ENCODE data around the gene RASL12. TPM values are rescaled to one million over a fixed set of nuclear protein-coding genes. Genes with fewer than 3 reads are reported as not detected.

RASL12 gene
- total and polyA plus RNA-seq, 2 of the 8 experiments (the other 6 are each of a cell fraction or from before 2014, with no cell fraction given), result 9.5 to 10.3 TPM

DNA sequence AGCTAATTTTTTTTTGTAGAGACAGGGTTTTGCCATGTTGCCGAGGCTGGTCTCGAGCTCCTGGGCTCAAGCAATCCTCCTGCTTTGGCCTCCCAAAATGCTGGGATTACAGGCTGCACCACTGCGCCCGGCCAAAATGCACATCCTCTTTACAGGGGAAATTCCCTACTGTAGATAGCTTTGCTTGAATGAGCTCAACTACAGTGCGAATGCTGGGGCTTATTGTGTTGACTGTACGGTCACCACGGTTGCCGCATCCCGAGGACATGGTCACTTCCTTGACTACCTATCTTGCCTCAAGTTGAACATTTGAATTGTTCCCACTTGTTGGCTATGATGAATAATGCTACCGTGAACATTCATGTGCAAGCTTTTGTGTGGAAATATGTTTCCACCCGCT lies 33.1 kb downstream of the RASL12 start:
- H3K9me3 ChIP-seq (ENCODE audit: insufficient read depth in 2 of 2, low read depth in 1 of 2, low read length in 1 of 2), result no peaks in the 10 kb centered on the region
- ChIA-PET POLR2A (ENCODE audit: partially characterized antibody) (interaction anchor here (2.3 kb wide), 1 partner anchor 270 kb away, joined by 7 read pairs; the partner anchor contains the start of gene RNU5B-1), CTCF (ENCODE audit: partially characterized antibody) (interaction anchor here (0.7 to 6.5 kb wide), 22 partner anchors 9 to 300 kb away, joined by 3 to 57 read pairs (median 10); partner anchors contain the start of genes KBTBD13, RASL12 and SLC51B)
- H2AK5ac ChIP-seq (ENCODE audit: low read depth, low read length), result no peak overlapping the region
- no peak overlapping the region for H3K4me2 ChIP-seq (ENCODE audit: insufficient read depth in 1 of 2, low read depth in 2 of 2, low read length in 2 of 2)
- H3K79me1 ChIP-seq (ENCODE audit: low read depth, low read length), result no peaks in the 10 kb centered on the region
- no peaks in the 10 kb centered on the region for H3K4me1 ChIP-seq (replicated peaks in 1 of 4; ENCODE audit: control insufficient read depth in 3 of 4, insufficient read depth in 4 of 4, low read length in 3 of 4)
- no peak overlapping the region for H2BK5ac ChIP-seq (ENCODE audit: low read depth, low read length)
- WGBS, 2 experiments (ENCODE audit: extremely low coverage in 1 of 2, insufficient coverage in 1 of 2, insufficient read length in 1 of 2, insufficient replicate concordance in 2 of 2, low coverage in 1 of 2, low lambda C conversion rate in 2 of 2, missing lambda C conversion rate in 1 of 2), result 95% methylated on average over 11 of the region's 11 CpGs; no CpG with 5 or more reads in 1 of the 2 experiments
- no peak overlapping the region for H2BK15ac ChIP-seq (ENCODE audit: low read length)
- no peak overlapping the region for H4K5ac ChIP-seq (ENCODE audit: insufficient read length, low read depth, low read length)
- no peak overlapping the region for H2BK120ac ChIP-seq (replicated peaks; ENCODE audit: low read depth, low read length)
- H2BK20ac ChIP-seq (ENCODE audit: low read length), result no peak overlapping the region
- no peak overlapping the region for H4K8ac ChIP-seq (ENCODE audit: extremely low read depth, insufficient read depth, low read length)
- H3K27me3 ChIP-seq (replicated peaks in 1 of 4; ENCODE audit: control insufficient read depth in 3 of 4, extremely low read depth in 1 of 4, insufficient read depth in 3 of 4, low read length in 3 of 4), result no peaks in the 10 kb centered on the region
- no peak for FAIRE-seq
- no peak overlapping the region for H2AFZ ChIP-seq (ENCODE audit: low read length)
- no peak overlapping the region for H3K23ac ChIP-seq (ENCODE audit: insufficient read length)
- peak in 1 of 2 experiments; percentile 19 for DNase-seq (ENCODE audit: low read depth in 1 of 2, low spot score in 2 of 2)
- H2BK12ac ChIP-seq (ENCODE audit: low read depth, low read length), result no peak overlapping the region
- H3K4me3 ChIP-seq (ENCODE audit: extremely low read depth in 1 of 4, insufficient read depth in 2 of 4, low read depth in 3 of 4, low read length in 4 of 4), result no peak overlapping the region
- no peak overlapping the region for H3K18ac ChIP-seq (ENCODE audit: extremely low read depth, low read length)
- no peaks in the 10 kb centered on the region for H4K20me1 ChIP-seq (replicated peaks in 1 of 2; ENCODE audit: control insufficient read depth in 1 of 2, insufficient read depth in 2 of 2, low read length in 2 of 2)
- H4K91ac ChIP-seq (replicated peaks; ENCODE audit: insufficient read length, low read length), result no peak overlapping the region
- no peaks in the 10 kb centered on the region for H3K23me2 ChIP-seq (ENCODE audit: low read depth, low read length)
- no peak overlapping the region for H3K14ac ChIP-seq (ENCODE audit: insufficient read length)
- no peaks in the 10 kb centered on the region for H3K79me2 ChIP-seq (ENCODE audit: control insufficient read depth in 1 of 2, insufficient read depth in 2 of 2, low read length in 2 of 2)
- no peaks in the 10 kb centered on the region for H3K36me3 ChIP-seq (ENCODE audit: control insufficient read depth in 2 of 4, insufficient read depth in 4 of 4, low read length in 3 of 4)
- H3K4ac ChIP-seq (replicated peaks; ENCODE audit: insufficient read length, low read depth, low read length), result no peak overlapping the region
- no peak overlapping the region for H3K56ac ChIP-seq (replicated peaks; ENCODE audit: insufficient read length, low read depth, low read length)
- H3K27ac ChIP-seq (ENCODE audit: low read depth, low read length), result no peak overlapping the region
- no peak overlapping the region for H3K9ac ChIP-seq (replicated peaks in 1 of 4; ENCODE audit: extremely low read depth in 1 of 4, low read depth in 3 of 4, low read length in 3 of 4)
- TF ChIP-seq TEAD4 (IDR thresholded peaks at IDR 0.05; ENCODE audit: low read depth, low read length), result no peak
- no peak for TF ChIP-seq SP4 (IDR thresholded peaks at IDR 0.05; ENCODE audit: low read length)
- no peak for TF ChIP-seq RAD21 (IDR thresholded peaks at IDR 0.05 in 1 of 2, conservative IDR thresholded peaks at IDR 0.05 in 1 of 2; ENCODE audit: low read depth in 2 of 2, low read length in 2 of 2)
- TF ChIP-seq, protein P1, sequence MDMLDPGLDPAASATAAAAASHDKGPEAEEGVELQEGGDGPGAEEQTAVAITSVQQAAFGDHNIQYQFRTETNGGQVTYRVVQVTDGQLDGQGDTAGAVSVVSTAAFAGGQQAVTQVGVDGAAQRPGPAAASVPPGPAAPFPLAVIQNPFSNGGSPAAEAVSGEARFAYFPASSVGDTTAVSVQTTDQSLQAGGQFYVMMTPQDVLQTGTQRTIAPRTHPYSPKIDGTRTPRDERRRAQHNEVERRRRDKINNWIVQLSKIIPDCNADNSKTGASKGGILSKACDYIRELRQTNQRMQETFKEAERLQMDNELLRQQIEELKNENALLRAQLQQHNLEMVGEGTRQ (IDR thresholded peaks at IDR 0.05; ENCODE audit: low read length), result no peak
- TF ChIP-seq, protein P2, sequence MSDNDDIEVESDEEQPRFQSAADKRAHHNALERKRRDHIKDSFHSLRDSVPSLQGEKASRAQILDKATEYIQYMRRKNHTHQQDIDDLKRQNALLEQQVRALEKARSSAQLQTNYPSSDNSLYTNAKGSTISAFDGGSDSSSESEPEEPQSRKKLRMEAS (IDR thresholded peaks at IDR 0.05), result no peak
- no peak for TF ChIP-seq HDAC2 (IDR thresholded peaks at IDR 0.05; ENCODE audit: borderline replicate concordance in 1 of 2, low read depth in 2 of 2, low read length in 2 of 2)
- no peak for TF ChIP-seq SP2 (IDR thresholded peaks at IDR 0.05; ENCODE audit: low read length)
- TF ChIP-seq, protein P3, sequence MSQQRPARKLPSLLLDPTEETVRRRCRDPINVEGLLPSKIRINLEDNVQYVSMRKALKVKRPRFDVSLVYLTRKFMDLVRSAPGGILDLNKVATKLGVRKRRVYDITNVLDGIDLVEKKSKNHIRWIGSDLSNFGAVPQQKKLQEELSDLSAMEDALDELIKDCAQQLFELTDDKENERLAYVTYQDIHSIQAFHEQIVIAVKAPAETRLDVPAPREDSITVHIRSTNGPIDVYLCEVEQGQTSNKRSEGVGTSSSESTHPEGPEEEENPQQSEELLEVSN (IDR thresholded peaks at IDR 0.05), result no peak
